Caco-2 (cell line): Measurements from ENCODE around the gene IKZF3. TPM values are rescaled to one million over a fixed set of nuclear protein-coding genes. Genes with fewer than 3 reads are reported as not detected.

ENCODE experiments used
- BruUV-seq: library from RNA; stranded (reverse); fragments of 400-500 nt; replicated peaks from 2 replicates; lab custom pipeline; 2021; lab: Mats Ljungman, UMichigan
- CTCF ChIA-PET: fragments of 300-600 bp; sonication (Branson Sonifier 250); formaldehyde crosslinking; loops from one replicate; lab custom pipeline; 2022; ENCODE audit warnings: antibody characterized with exemption; lab: Charles Lee
- POLR2A ChIA-PET: fragments of 300-600 bp; sonication (Branson Sonifier 250); formaldehyde crosslinking; loops from one replicate; lab custom pipeline; 2022; ENCODE audit warnings: antibody characterized with exemption; lab: Charles Lee
- DNase-seq, 2 experiments: peaks; one replicate each; pipeline versions ENCODE4 v3.0.0 to v3.0.0-alpha.2; 2020 to 2022
- H3K27me3 ChIP-seq: replicated peaks from 2 replicates; pipeline ENCODE4 v1.6.0; 2011; ENCODE audit warnings: low read length; ENCODE audit not compliant: control insufficient read depth, insufficient read depth
- H3K36me3 ChIP-seq: 2 replicates; pipeline ENCODE4 v1.5.1; 2011; ENCODE audit warnings: low read length; ENCODE audit not compliant: control insufficient read depth, insufficient read depth
- H3K4me1 ChIP-seq: fragments of 250-450 bp; sonication (Bioruptor Pico); 2 replicates; pipeline ENCODE4 v1.5.1; 2020; ENCODE audit warnings: mild to moderate bottlenecking
- H3K4me3 ChIP-seq: 2 replicates; pipeline ENCODE4 v1.5.1; 2011; ENCODE audit warnings: low read depth, mild to moderate bottlenecking, control low read depth, low read length
- H3K9me3 ChIP-seq: fragments of 250-450 bp; sonication (Bioruptor Pico); 2 replicates; pipeline ENCODE4 v1.5.1; 2020; ENCODE audit warnings: mild to moderate bottlenecking, moderate library complexity
- H3K27ac Mint-ChIP-seq: one replicate; pipeline ENCODE4 v1.8.0; 2022; ENCODE audit warnings: mixed read lengths; ENCODE audit not compliant: unreplicated experiment
- H3K27me3 Mint-ChIP-seq: one replicate; pipeline ENCODE4 v1.8.0; 2022; ENCODE audit warnings: mixed read lengths; ENCODE audit not compliant: insufficient read depth, unreplicated experiment
- H3K36me3 Mint-ChIP-seq: one replicate; pipeline ENCODE4 v1.8.0; 2022; ENCODE audit warnings: mild to moderate bottlenecking, mixed read lengths; ENCODE audit not compliant: insufficient read depth, unreplicated experiment
- H3K4me1 Mint-ChIP-seq: one replicate; pipeline ENCODE4 v1.8.0; 2022; ENCODE audit warnings: low read depth, mixed read lengths; ENCODE audit not compliant: unreplicated experiment
- H3K4me3 Mint-ChIP-seq: one replicate; pipeline ENCODE4 v1.8.0; 2022; ENCODE audit warnings: mild to moderate bottlenecking, moderate library complexity, mixed read lengths; ENCODE audit not compliant: unreplicated experiment
- H3K9me3 Mint-ChIP-seq: one replicate; pipeline ENCODE4 v1.8.0; 2022; ENCODE audit warnings: mixed read lengths; ENCODE audit not compliant: unreplicated experiment
- intact Hi-C: fragments of 100-400 bp; cut with micrococcal nuclease; formaldehyde crosslinking; loops from one replicate; pipeline ENCODE4 v1.10.0; 2022; ENCODE audit not compliant: unreplicated experiment
- total RNA-seq: library from RNA; stranded (reverse); gene quantifications from 2 replicates; pipeline ENCODE4 v1.2.3, GENCODE V29; 2022
- TF ChIP-seq, protein P1 (sequence below), 2 experiments: fragments of 200-600 bp in 1 of 2; IDR thresholded peaks; 1 replicate in 1 of 2; 2 replicates in 1 of 2; pipeline versions ENCODE4 v1.5.1 to v1.8.0; 2011 to 2022; ENCODE audit warnings: antibody characterized with exemption in 1 of 2, control low read depth in 1 of 2, inconsistent platforms in 1 of 2, low read depth in 1 of 2, low read length in 1 of 2, mild to moderate bottlenecking in 1 of 2, moderate library complexity in 1 of 2; ENCODE audit not compliant: insufficient read depth in 1 of 2, severe bottlenecking in 1 of 2, unreplicated experiment in 1 of 2

The IKZF3 gene
- total RNA-seq, 1 experiment from 2014 or later, result 2.8 TPM

DNA sequence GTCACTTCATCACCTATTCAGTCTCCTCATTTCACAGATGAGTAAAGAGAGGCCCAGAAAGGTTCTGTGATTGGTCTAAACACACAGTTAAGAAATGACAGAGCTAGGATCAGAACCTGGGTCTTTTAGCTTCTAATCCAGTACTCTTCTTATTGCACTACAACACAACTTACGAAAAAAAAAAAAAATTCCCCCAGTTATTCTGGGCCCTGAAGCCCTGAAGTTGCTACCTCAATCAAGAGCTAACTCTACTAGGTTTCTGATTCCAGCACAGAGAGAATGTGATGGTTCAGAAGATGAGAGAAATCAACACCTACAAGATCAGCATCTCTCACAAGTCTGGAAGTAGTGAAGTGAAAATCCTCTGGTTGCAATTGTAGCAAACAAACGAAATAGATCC lies 89.1 kb downstream of the IKZF3 start:
- Mint-ChIP-seq H3K4me3 (no peak overlapping the region), H3K9me3 (no peaks in the 10 kb centered on the region), H3K36me3 (no peaks in the 10 kb centered on the region), H3K27me3 (no peaks in the 10 kb centered on the region), H3K4me1 (no peaks in the 10 kb centered on the region), H3K27ac (no peak overlapping the region)
- Histone ChIP-seq H3K9me3 (no peaks in the 10 kb centered on the region), H3K4me3 (no peak overlapping the region), H3K4me1 (no peaks in the 10 kb centered on the region), H3K36me3 (no peaks in the 10 kb centered on the region), H3K27me3 (no peaks in the 10 kb centered on the region)
- TF ChIP-seq, protein P1, sequence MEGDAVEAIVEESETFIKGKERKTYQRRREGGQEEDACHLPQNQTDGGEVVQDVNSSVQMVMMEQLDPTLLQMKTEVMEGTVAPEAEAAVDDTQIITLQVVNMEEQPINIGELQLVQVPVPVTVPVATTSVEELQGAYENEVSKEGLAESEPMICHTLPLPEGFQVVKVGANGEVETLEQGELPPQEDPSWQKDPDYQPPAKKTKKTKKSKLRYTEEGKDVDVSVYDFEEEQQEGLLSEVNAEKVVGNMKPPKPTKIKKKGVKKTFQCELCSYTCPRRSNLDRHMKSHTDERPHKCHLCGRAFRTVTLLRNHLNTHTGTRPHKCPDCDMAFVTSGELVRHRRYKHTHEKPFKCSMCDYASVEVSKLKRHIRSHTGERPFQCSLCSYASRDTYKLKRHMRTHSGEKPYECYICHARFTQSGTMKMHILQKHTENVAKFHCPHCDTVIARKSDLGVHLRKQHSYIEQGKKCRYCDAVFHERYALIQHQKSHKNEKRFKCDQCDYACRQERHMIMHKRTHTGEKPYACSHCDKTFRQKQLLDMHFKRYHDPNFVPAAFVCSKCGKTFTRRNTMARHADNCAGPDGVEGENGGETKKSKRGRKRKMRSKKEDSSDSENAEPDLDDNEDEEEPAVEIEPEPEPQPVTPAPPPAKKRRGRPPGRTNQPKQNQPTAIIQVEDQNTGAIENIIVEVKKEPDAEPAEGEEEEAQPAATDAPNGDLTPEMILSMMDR (IDR thresholded peaks at IDR 0.05; ENCODE audit: insufficient read depth in 1 of 2, low read depth in 1 of 2, low read length in 1 of 2, severe bottlenecking in 1 of 2, unreplicated experiment in 1 of 2), result no peak
- no peak for DNase-seq
- POLR2A ChIA-PET, result no interaction called here
- intact Hi-C loops, result no loop called here
- CTCF ChIA-PET, result interaction anchor here (0.6 kb wide), 1 partner anchor 140 kb away, joined by 5 read pairs; no protein-coding TSS in a partner anchor
- no TSS peak for BruUV-seq

DNA sequence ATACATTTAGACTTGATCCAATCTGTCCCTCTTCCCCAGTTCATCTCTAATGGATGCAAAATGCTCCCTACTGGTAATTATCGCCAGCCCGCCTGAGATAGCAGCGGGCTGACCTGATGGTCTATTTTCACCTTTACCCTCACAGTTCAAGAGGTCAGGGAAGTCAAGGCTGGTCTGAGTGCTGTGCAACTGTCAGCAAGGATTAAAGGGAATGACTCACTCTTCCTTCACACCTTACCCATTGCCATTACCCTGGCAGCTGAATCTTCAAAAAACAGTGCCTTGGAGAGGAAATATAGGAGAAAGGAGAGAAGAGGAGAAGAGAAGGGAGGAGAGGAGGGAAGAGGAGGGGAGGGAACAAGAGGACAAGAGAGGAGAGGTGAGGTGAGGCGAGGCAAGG lies 90.1 kb downstream of the IKZF3 start:
- Histone ChIP-seq H3K36me3 (no peaks in the 10 kb centered on the region), H3K4me3 (no peak overlapping the region), H3K27me3 (no peaks in the 10 kb centered on the region), H3K4me1 (no peaks in the 10 kb centered on the region), H3K9me3 (no peaks in the 10 kb centered on the region)
- Mint-ChIP-seq H3K27ac (no peak overlapping the region), H3K4me3 (no peak overlapping the region), H3K4me1 (no peaks in the 10 kb centered on the region), H3K9me3 (no peaks in the 10 kb centered on the region), H3K36me3 (no peaks in the 10 kb centered on the region), H3K27me3 (no peaks in the 10 kb centered on the region)
- intact Hi-C loops, result no loop called here
- DNase-seq, result no peak
- TF ChIP-seq, protein P1 (IDR thresholded peaks at IDR 0.05; ENCODE audit: insufficient read depth in 1 of 2, low read depth in 1 of 2, low read length in 1 of 2, severe bottlenecking in 1 of 2, unreplicated experiment in 1 of 2), result no peak
- CTCF ChIA-PET, result no interaction called here
- no TSS peak for BruUV-seq
- POLR2A ChIA-PET, result no interaction called here

DNA sequence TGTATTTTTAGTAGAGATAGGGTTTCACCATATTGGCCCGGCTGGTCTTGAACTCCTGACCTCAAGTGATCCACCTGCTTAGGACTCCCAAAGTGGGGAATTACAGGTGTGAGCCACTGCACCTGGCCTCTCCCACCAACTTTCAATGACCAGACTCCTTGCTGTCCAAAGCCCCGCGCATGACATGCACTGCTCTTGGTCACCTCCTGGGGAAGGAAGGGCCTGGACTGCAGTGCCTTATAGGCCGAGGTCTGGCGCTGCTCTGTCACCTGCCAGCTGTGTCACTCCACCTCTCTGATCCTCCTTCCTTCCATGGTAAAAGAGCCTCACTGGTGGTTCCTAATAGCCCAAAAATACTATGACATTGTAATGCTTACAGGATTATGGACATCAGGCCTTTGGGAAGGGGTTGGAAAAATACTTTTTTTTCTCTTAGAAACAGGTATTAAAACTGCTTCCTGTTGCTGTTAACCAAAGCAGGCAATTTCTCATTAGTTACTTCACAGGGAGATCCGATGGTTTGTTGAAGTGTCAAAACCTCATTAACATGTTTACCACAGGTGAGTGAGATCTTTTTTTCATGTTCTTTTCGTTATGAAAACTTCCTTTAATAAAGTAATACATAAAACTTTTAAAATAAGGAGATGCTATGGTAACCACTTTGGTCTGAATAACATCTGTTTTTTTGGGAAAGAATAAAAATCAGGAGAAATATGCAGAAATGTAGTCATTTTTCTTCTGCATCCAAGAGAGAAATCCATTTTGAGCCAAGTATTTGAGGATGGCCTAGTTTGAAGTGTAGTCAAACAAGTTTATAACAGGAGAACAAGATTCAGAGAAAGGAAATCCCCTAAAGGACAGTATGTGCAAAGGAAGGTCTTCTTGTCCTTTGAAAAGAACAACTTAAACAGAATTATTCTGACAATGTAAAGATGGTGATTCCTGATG lies 90.9 kb downstream of the IKZF3 start:
- POLR2A ChIA-PET, result no interaction called here

More for the DNA sequence above, 90.9 kb downstream of the IKZF3 start:
- no peaks in the 10 kb centered on the region for H3K4me1 Mint-ChIP-seq
- no TSS peak for BruUV-seq
- H3K27me3 ChIP-seq, result no peaks in the 10 kb centered on the region
- no peak overlapping the region for H3K4me3 ChIP-seq
- CTCF ChIA-PET, result no interaction called here
- no peaks in the 10 kb centered on the region for H3K9me3 Mint-ChIP-seq
- intact Hi-C loops, result no loop called here
- no peaks in the 10 kb centered on the region for H3K27me3 Mint-ChIP-seq
- TF ChIP-seq, protein P1 (IDR thresholded peaks at IDR 0.05; ENCODE audit: insufficient read depth in 1 of 2, low read depth in 1 of 2, low read length in 1 of 2, severe bottlenecking in 1 of 2, unreplicated experiment in 1 of 2), result no peak
- H3K36me3 ChIP-seq, result no peaks in the 10 kb centered on the region
- H3K4me3 Mint-ChIP-seq, result no peak overlapping the region
- no peaks in the 10 kb centered on the region for H3K4me1 ChIP-seq
- H3K9me3 ChIP-seq, result no peaks in the 10 kb centered on the region
- DNase-seq, result no peak
- H3K27ac Mint-ChIP-seq, result no peak overlapping the region
- H3K36me3 Mint-ChIP-seq, result no peaks in the 10 kb centered on the region
